Psoas muscle (tissue), 8 donors: ENCODE measurements around the gene NPAT. TPM values are rescaled to one million over a fixed set of nuclear protein-coding genes. Genes with fewer than 3 reads are reported as not detected.
"Not testable (repeated sequence)": the region's sequence is repeated elsewhere in the genome, so short reads cannot be mapped to it uniquely, and the experiment has no call there.

Experiments
- ATAC-seq, 4 donors: fragments of 200-7000 bp; cut with Tn5 transposase; one replicate each; pipeline ENCODE4 v1.9.1; 2020; ENCODE audit warnings: moderate library complexity in 3 of 4, mild to moderate bottlenecking in 2 of 4
- DNase-seq, 2 donors: peaks; one replicate each; pipeline ENCODE4 v3.0.0-alpha.2; 2020
- H3K27ac ChIP-seq: fragments of 200-600 bp; one replicate; pipeline ENCODE4 v1.8.0; 2022
- H3K27me3 ChIP-seq, 3 donors: fragments of 200-600 bp in 1 of 3; one replicate each; pipeline versions ENCODE4 v1.6.1 to v1.8.0; 2013 to 2022; ENCODE audit warnings: low read length in 2 of 3, mild to moderate bottlenecking in 2 of 3, moderate library complexity in 1 of 3; ENCODE audit not compliant: insufficient read depth in 3 of 3
- H3K36me3 ChIP-seq, 2 donors: fragments of 200-600 bp in 1 of 2; one replicate each; pipeline versions ENCODE4 v1.6.1 to v1.8.0; 2013 to 2022; ENCODE audit warnings: low read depth in 1 of 2, mild to moderate bottlenecking in 1 of 2, moderate library complexity in 1 of 2; ENCODE audit not compliant: insufficient read depth in 1 of 2
- H3K4me1 ChIP-seq: fragments of 200-600 bp; one replicate; pipeline ENCODE4 v1.8.0; 2022
- H3K4me3 ChIP-seq: fragments of 200-600 bp; one replicate; pipeline ENCODE4 v1.8.0; 2022; ENCODE audit warnings: mild to moderate bottlenecking
- H3K9me3 ChIP-seq: fragments of 200-600 bp; one replicate; pipeline ENCODE4 v1.8.0; 2022
- WGBS, 3 donors: extraction: QIAGEN DNeasy Blood & Tissue Kit; methylation state at CpG; one replicate each; pipeline versions ENCODE4 v1.1.6 to v1.1.7; 2013; 5-methylcytosine and 5-hydroxymethylcytosine counted together
- intact Hi-C, 2 donors: fragments of 100-400 bp; cut with DNase I; formaldehyde crosslinking; loops; one replicate each; pipeline versions ENCODE4 v1.11.0 to v1.14.2; 2022
- polyA plus RNA-seq, 3 donors: library from polyadenylated mRNA; stranded (reverse); fragments of 200-250 nt; gene quantifications; one replicate each; pipeline ENCODE4 v1.2.3, GENCODE V29; 2013
- total RNA-seq, 4 donors: library from RNA; stranded (reverse); fragmentation: NEBNext Ultra II Directional in 2 of 4; extraction: Animal tissue kit (Norgen Biotek cat#: 25700) in 2 of 4; gene quantifications; one replicate each; pipeline versions ENCODE4 v1.2.1 to v1.2.4, GENCODE V29; 2021 to 2023
- TF ChIP-seq, protein P1 (sequence below): fragments of 200-600 bp; IDR thresholded peaks from one replicate; pipeline ENCODE4 v1.8.0; 2022; ENCODE audit warnings: antibody characterized with exemption
- donor health status: healthy with polysubstance abuse.
- donor health status: DM: no; HTN: no; CAD: no; lungs with moderate emphysema.
- donor health status: Bipolar disorder and iron deficiency.
- donor health status: healthy.
- donor health status: DM: yes; HTN: yes; CAD: no.
- donor health status: DM: no; HTN: no; CAD: no.
- donor health status: DM: no; HTN: no; CAD: no.
- donor health status: DM: yes; HTN: yes; CAD: no.

The NPAT gene
- total and polyA plus RNA-seq, 7 donors, result 2.0 to 6.9 (median 5.1) TPM

- 97 to 98% (median 97%) methylated on average over 2 of the region's 2 CpGs for WGBS, 3 donors
Measured at GRCh38 chr11:108128772-108129171, 93.7 kb downstream of the NPAT start.

GRCh38 chr11:108125096-108125495, 97.3 kb downstream of the NPAT start:
- Histone ChIP-seq H3K4me3 (no peak overlapping the region), H3K27me3 (no peaks in the 10 kb centered on the region), H3K4me1 (peaks cover 42% of the 10 kb centered on the region), H3K27ac (peak overlapping the region; percentile 95), H3K36me3 (peaks cover 0 to 17% of the 10 kb centered on the region in 2 donors), H3K9me3 (no peaks in the 10 kb centered on the region)
- 83 to 90% (median 84%) methylated on average over 5 of the region's 5 CpGs for WGBS, 3 donors
- no peak for DNase-seq
- no peak for ATAC-seq
- TF ChIP-seq, protein P1, sequence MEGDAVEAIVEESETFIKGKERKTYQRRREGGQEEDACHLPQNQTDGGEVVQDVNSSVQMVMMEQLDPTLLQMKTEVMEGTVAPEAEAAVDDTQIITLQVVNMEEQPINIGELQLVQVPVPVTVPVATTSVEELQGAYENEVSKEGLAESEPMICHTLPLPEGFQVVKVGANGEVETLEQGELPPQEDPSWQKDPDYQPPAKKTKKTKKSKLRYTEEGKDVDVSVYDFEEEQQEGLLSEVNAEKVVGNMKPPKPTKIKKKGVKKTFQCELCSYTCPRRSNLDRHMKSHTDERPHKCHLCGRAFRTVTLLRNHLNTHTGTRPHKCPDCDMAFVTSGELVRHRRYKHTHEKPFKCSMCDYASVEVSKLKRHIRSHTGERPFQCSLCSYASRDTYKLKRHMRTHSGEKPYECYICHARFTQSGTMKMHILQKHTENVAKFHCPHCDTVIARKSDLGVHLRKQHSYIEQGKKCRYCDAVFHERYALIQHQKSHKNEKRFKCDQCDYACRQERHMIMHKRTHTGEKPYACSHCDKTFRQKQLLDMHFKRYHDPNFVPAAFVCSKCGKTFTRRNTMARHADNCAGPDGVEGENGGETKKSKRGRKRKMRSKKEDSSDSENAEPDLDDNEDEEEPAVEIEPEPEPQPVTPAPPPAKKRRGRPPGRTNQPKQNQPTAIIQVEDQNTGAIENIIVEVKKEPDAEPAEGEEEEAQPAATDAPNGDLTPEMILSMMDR, result no peak
- intact Hi-C loops, result no loop called here

More at GRCh38 chr11:108128772-108129171, 93.7 kb downstream of the NPAT start:
- peak overlapping the region; percentile 47 for H3K27ac ChIP-seq
- no peak overlapping the region for H3K4me3 ChIP-seq
- TF ChIP-seq, protein P1, result no peak
- H3K9me3 ChIP-seq, result no peaks in the 10 kb centered on the region
- peaks cover 2 to 44% of the 10 kb centered on the region in 2 donors for H3K36me3 ChIP-seq
- H3K27me3 ChIP-seq, result no peaks in the 10 kb centered on the region
- intact Hi-C loops, result no loop called here
- DNase-seq (no peak), ATAC-seq (no peak)
- H3K4me1 ChIP-seq, result peaks cover 49% of the 10 kb centered on the region

GRCh38 chr11:108122166-108122628, 100.2 kb downstream of the NPAT start:
- TF ChIP-seq, protein P1, result no peak
- Histone ChIP-seq H3K4me3 (peak overlapping the region; percentile 87), H3K27ac (peak overlapping the region; percentile 95), H3K9me3 (no peaks in the 10 kb centered on the region), H3K27me3 (no peaks in the 10 kb centered on the region), H3K36me3 (peaks cover 0 to under 1% of the 10 kb centered on the region in 2 donors), H3K4me1 (peaks cover 33% of the 10 kb centered on the region)
- no peak for DNase-seq
- WGBS, 3 donors, result 13 to 21% (median 18%) methylated on average over 9 of the region's 9 CpGs
- intact Hi-C loops, result loop anchor here (5.0 kb wide), 2 partner anchors 100 to 540 kb away; partner anchors contain the start of genes ATM (in 2 of the 2) and NPAT (in 2 of the 2)
- peak; percentile 44 to 68 (median 63) for ATAC-seq

DNA sequence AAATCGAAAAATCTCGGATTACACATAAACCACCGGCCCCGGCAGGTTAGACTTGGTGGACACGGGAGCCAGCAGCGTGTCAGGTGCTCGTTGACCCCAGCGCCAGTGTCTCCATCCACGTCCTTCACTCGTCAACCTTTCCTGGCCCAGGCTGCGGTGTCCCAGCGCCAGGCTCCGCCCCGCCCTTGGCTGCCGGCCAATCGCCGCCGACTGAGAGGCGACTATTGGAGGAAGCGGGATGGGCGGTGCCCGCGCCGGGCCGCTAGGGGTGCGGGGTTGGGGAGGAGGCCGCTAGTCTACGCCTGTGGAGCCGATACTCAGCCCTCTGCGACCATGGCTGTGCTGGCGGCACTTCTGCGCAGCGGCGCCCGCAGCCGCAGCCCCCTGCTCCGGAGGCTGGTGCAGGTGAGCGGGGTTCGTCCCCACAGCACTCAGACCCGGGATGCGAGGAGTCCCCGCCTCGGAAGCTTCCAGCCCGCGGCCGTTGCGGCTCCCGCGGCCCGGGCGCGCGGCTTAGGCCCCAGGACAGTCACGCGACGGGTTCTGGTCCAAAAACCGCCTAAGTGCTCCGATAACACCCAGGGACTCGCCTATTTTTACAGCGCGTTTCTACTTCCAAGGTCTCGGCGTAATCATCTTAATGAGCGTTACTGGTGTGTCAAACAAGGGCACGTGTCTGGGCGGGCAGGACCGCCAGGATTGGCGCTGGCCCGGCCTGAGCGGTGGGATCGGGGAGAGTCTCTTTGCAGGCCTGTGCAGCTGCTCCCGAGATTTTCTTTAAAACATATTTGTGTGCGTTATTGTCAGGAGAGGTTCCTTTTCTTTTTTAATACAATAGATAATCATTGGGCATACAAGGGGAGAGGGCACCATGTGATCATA, 100.9 kb downstream of the NPAT start, which contains the start of gene ACAT1:
Gene ACAT1 (plus strand): TSS at position 294 of the 882 bp plus-strand sequence. CDS start 40 bp downstream, at position 334.
- Histone ChIP-seq H3K36me3 (no peaks in the 10 kb centered on the region), H3K4me3 (peak within 1 kb of the TSS; percentile 87), H3K27me3 (no peaks in the 10 kb centered on the region), H3K27ac (peak within 1 kb of the TSS; percentile 95), H3K4me1 (peaks cover 34% of the 10 kb centered on the region), H3K9me3 (no peaks in the 10 kb centered on the region)
- DNase-seq (peak; percentile 99), ATAC-seq (peak; percentile 91 to 95 (median 94))
- intact Hi-C loops, result loop anchor here (5.0 kb wide), 2 partner anchors 101 to 541 kb away; partner anchors contain the start of genes ATM (in 2 of the 2) and NPAT (in 2 of the 2)
- WGBS, 3 donors, result 0 to 1% (median 1%) methylated on average over 67 to 73 of the region's 73 CpGs
- TF ChIP-seq, protein P1, result peak; percentile 29

DNA sequence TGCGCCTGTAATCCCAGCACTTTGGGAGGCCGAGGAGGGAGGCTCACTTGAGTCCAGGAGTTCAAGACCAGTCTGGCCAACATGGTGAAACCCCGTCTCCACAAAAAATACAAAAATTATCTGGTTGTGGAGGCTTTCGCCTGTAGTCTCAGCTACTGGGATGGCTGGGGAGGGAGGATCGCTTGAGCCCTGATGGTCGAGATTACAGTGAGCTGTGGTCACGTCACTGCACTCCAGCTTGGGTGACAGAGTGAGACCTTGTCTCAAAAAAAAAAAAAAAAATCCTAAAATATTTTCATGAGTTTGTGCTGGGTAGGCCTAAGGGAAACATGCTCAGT, 101.5 kb downstream of the NPAT start:
- 57 to 63% (median 63%) methylated on average over 7 of the region's 7 CpGs for WGBS, 3 donors
- not testable (repeated sequence) for H3K36me3 ChIP-seq, H3K27me3 ChIP-seq, H3K9me3 ChIP-seq, DNase-seq
- Histone ChIP-seq H3K4me3 (peak overlapping the region; percentile 87), H3K4me1 (peaks cover 36% of the 10 kb centered on the region), H3K27ac (peak overlapping the region; percentile 95)
- peak in 2 of 4 donors; percentile 0 to 1 for ATAC-seq
- intact Hi-C loops, result loop anchor here (5.0 kb wide), 2 partner anchors 101 to 541 kb away; partner anchors contain the start of genes ATM (in 2 of the 2) and NPAT (in 2 of the 2)
